Nucleus accumbens (tissue), 56 donors: ENCODE measurements around the gene FIS1.
A peak's percentile ranks its signal among the peaks of the same experiment; 100 is the strongest.
"Not testable (repeated sequence)": the region's sequence is repeated elsewhere in the genome, so short reads cannot be mapped to it uniquely, and the experiment has no call there.

Experiments used
- DNase-seq, 56 donors: peaks; one replicate each; lab custom pipeline; 2025; lab: John Stamatoyannopoulos, UW

The FIS1 gene

DNA sequence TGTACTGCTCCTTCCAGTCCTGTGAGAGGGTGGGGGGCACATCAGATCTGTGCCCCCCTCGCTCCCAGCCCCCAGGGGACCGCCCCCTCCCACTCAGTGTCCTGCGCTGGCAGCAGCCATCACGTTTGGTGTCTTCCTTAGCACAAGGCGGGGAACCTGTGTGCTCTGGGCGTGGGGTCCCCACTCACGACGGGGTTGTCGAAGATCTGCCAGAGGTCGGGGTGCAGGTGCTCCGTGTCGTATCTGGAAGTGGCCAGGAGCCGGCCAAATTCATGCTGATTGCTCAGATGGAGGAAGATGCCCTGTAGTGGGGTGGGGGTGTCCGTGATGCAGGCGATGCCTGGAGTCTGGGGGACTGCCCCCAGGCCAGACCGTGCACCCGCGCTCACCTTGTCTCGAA is 34.7 kb downstream of the FIS1 start:
- no peak for DNase-seq

DNA sequence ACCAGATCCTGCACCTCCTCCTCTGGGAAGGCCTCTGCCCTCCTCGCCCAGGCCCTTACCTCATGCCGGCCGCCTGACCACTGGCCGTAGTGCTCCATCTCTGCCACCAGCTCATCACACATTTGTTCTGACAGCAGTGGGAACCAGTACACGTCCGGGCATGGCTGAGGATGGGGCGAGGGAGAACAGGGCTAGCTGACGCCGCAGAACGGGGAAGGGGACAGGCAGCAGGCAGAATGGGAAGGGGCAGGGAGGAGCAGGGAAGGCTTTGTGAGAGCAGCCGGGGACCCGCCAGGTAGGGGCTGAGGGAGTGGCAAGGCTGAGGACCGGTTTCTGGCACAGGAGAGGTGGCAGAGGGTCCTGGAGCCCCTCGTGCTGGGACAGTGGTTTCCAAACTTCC is 36.1 kb downstream of the FIS1 start:
- DNase-seq: no peak

DNA sequence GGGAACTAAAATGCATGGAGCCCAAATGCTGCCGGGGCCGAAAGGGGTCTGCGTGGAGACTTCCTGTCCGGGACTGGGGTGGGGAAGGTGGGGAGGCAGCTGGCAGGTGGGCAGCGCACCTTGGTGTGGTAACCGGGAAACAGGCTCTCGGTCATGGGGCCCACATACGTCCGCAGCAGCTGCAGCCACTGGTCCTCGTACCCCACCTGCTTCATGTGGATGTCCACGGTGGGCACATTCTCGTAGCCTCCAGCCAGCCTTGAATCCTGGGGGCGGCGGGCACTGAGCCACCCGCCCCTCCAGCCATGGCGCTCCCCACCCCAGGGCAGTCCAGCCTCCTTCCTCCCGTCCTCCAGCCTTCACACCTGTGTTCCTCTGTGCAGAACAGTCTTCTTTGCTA is 37.4 kb downstream of the FIS1 start:
- no peak for DNase-seq

DNA sequence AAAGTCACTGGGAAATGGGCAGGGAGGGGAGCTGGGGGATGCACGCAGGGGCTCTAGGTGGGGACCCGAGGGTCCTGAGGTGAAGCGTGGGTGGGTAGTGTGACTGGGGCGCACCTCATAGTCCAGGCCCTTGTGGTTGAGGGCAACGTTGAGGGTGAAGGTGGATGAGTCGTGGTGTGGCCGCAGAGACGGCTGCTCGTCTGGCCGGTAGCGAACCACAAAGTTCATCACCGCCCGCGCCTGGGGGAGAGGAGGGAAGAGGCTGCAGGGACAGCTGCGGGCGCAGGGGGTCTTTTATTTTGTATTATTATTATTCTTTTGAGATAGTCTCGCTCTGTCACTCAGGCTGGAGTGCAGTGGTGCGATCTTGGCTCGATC is 38.2 kb downstream of the FIS1 start:
- DNase-seq: no peak

- DNase-seq: peak in 1 of 56 donors; percentile 1
These were observed 38.8 kb downstream of the FIS1 start for GRCh38 chr7:101205901-101206664.

DNA sequence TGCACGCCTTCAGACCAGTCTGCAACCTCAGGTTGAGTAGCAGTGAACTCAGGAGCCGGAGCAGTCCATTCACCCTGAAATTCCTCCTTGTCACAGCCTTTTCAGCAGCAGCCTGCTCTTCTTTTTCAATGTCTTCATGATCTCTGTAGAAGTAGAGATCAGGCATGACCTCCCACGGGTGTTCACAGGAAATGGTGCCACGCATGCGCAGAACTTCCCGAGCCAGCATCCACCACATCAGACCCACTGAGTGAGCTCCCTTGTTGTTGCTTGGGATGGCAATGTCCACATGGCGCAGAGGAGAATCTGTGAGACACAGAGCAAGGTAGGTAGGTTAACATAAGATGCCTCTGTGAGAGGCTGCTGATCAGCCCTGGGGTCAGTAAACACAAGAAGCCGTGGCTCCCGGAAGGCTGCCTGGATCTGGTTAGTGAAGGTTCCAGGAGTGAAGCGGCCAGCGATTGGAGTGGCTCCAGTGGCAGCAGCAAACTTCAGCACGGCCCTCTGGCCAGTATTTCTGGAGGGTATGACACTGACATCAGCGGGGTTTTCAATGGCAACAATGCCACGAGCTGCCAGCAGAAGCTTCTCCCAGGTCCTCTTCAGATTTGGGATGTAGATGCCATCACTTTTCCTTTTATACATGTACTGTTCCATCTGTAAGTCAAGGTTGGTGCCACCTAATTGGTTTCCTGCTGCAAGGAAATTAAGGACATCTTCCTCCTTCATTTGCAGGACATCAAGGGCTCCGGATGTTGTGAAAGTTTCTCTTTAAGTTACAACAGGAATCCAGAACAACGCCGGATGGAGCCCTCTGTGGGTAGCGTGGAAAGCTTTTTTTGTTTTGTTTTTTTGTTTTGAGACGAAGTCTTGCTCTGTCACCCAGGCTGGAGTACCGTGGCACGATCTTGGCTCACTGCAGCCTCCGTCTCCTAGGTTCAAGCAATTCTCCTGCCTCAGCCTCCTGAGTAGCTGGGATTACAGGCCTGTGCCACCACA is 40.8 kb downstream of the FIS1 start:
- not testable (repeated sequence) for DNase-seq

DNA sequence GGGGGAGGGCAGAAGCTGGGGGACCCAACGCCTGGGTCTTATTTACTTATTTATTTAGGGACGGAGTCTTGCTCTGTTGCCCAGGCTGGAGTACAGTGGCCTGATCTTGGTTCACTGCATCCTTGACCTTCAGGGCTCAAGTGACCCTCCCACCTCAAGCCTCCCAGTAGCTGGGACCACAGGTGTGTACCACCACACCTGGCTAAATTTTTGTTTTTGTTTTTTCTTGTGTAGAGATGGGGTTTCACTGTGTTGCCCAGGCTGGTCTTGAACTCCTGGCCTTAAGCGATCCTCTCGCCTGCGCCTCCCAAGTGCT is 42.3 kb downstream of the FIS1 start:
- DNase-seq: no peak

DNA sequence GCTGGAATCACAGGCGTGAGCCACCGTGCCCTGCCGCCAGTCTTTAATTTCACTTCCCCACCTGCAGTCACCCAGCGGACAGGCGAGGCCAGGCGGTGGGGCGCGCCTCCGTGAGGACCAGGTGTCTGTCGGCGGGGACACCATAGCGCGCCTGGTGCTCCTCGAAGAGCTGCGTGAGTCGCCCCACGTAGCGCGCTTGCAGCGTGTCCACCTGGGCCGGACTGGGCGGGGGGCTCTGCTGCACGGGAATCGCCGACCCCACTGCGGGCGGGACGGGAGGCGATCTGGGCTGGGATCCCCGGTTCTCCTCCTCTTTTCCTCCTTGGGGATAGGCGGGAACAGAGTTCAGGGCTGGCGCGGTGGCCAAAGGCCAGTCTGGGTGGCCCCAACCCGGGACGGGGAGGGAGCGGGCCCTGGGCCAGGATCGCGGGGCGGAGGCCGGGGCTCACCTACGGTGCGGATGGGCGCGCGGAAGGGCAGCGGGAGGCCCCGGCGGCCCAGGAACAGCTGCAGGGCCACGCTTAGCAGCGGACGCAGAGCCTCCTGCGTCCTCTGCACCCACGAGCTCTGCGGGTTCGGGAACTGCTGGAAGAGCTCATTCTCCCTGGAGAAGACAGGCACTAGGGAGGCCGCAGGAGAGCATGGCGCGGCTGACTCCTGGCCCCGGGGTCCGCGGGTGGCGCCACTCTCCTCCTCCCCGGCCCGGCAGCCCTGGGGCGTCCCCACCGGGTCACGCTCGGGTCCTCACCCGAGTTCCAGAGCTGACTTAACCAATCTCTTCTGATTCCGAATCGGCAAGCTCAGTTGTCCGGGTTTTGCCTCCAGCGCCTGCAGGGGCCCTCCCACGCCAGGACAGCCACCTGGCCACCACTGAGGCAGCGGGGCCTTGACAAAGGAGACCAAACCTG is 42.9 kb downstream of the FIS1 start:
- DNase-seq: no peak

DNA sequence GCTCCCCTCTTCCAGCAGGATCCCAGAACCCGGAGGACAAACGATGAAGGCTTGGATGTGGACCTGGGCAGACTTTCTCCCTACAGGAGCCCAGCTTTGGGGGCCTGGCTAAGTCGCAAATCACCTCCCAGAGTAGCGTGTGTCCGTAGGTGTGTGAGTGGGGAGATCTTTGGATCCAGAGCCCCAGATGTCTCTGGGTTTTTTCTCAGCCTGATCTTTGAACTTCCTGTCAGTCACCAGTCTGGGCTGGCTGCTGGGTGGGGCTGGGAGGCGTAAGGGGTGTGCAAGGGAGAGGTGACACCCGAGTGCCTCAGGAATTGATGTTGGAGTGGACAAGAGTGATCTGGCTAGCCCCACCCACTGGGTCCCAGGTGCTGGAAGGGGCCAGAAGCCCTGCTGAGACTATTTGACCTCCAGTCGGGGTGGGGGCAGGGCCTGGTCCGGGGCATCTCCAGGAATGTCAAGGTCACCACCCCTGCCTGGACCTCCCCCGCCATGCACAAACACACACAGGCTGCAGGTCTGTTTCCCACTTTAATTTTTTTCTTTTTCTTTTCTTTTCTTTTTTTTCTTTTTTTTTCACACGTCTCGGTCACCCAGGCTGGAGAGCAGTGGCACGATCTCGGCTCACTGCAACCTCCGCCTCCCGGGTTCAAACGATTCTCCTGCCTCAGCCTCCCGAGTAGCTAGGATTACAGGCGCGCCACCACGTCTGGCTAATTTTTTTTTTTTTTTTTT is 43.9 kb downstream of the FIS1 start, which contains the start of gene MOGAT3:
Gene MOGAT3, minus strand, starts transcription at position 175 of the 738 bp plus-strand sequence. CDS start 182 bp downstream, outside the sequence.
- no peak for DNase-seq

GRCh38 chr7:101200504-101200861 is 44.4 kb downstream of the FIS1 start:
- no peak for DNase-seq

- not testable (repeated sequence) for DNase-seq
These were observed 45.4 kb downstream of the FIS1 start for GRCh38 chr7:101199522-101199921.

DNA sequence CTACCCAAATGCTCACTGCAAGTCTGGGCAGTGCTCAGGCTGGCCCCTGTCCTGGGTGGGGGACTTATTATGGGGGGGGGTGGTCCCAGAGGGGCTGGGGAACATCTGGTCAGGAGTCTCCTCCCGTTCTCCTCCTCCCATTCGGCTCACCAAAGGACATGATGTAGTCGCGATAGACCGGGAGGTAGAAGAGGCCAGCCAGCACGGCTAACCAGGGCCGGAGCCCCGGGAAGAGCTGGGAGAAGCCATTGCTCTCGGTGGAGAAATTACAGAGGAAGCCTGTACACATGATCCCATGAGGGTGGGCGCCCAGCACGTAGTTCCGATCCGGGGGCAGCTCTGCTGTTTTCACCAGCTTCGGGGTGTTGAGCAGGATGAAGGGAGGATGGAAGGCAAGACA is 46.4 kb downstream of the FIS1 start:
- no peak for DNase-seq

DNA sequence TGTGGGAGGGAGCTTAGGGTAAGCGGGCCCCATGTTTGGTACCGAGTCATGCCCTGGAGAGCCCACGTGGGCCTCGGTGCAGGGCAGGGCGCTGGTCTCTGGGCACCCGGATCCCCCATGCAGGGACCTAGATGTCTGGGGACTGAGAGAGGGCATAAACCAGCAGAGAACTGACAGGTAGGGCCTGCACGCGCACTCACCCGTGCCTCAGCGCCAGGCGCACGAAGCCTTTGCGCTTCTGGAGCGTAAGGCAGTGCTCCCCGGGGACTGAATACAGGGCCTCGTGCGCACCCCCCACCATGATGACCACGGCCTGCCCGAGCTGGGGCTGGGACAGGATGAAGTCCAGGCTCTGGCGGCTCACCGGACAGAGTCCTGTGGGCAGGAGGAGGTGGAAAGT is 46.9 kb downstream of the FIS1 start:
- DNase-seq: no peak

- DNase-seq: no peak
These were observed 49.0 kb downstream of the FIS1 start for GRCh38 chr7:101195884-101196283.
